ENCODE data around the gene COL15A1.
A peak's percentile ranks its signal among the peaks of the same experiment; 100 is the strongest.

The COL15A1 gene

GRCh38 chr9:98974994-98975712 lies 31.4 kb downstream of the COL15A1 start:
- H3K4me3 ChIP-seq (ENCODE audit: control insufficient read depth, low read depth, low read length), result no peak overlapping the region
- TF ChIP-seq CTCF (IDR thresholded peaks at IDR 0.05; ENCODE audit: control insufficient read depth, insufficient read depth, low read depth, low read length, missing control alignments), result peak; percentile 99
- DNase-seq (ENCODE audit: low read depth), result no peak

- H3K4me3 ChIP-seq (ENCODE audit: control insufficient read depth, low read depth, low read length), result no peak overlapping the region
- TF ChIP-seq CTCF (IDR thresholded peaks at IDR 0.05; ENCODE audit: control insufficient read depth, insufficient read depth, low read depth, low read length, missing control alignments), result no peak
- no peak for DNase-seq (ENCODE audit: low read depth)
Measured at GRCh38 chr9:98975838-98976237, 32.1 kb downstream of the COL15A1 start.

GRCh38 chr9:98977246-98977714 lies 33.6 kb downstream of the COL15A1 start:
- no peak for DNase-seq (ENCODE audit: low read depth)
- no peak for TF ChIP-seq CTCF (IDR thresholded peaks at IDR 0.05; ENCODE audit: control insufficient read depth, insufficient read depth, low read depth, low read length, missing control alignments)
- H3K4me3 ChIP-seq (ENCODE audit: control insufficient read depth, low read depth, low read length), result no peak overlapping the region

- no peak overlapping the region for H3K4me3 ChIP-seq (ENCODE audit: control insufficient read depth, low read depth, low read length)
- DNase-seq (ENCODE audit: low read depth), result no peak
- no peak for TF ChIP-seq CTCF (IDR thresholded peaks at IDR 0.05; ENCODE audit: control insufficient read depth, insufficient read depth, low read depth, low read length, missing control alignments)
Measured at GRCh38 chr9:98977813-98978212, 34.1 kb downstream of the COL15A1 start.

- no peak for TF ChIP-seq CTCF (IDR thresholded peaks at IDR 0.05; ENCODE audit: control insufficient read depth, insufficient read depth, low read depth, low read length, missing control alignments)
- DNase-seq (ENCODE audit: low read depth), result no peak
- H3K4me3 ChIP-seq (ENCODE audit: control insufficient read depth, low read depth, low read length), result no peak overlapping the region
Measured at GRCh38 chr9:98978231-98978681, 34.5 kb downstream of the COL15A1 start.

- H3K4me3 ChIP-seq (ENCODE audit: control insufficient read depth, low read depth, low read length), result no peak overlapping the region
- no peak for TF ChIP-seq CTCF (IDR thresholded peaks at IDR 0.05; ENCODE audit: control insufficient read depth, insufficient read depth, low read depth, low read length, missing control alignments)
- no peak for DNase-seq (ENCODE audit: low read depth)
Measured at GRCh38 chr9:98980291-98980690, 36.6 kb downstream of the COL15A1 start.

All from AG09309 (cell line).